Measurements from ENCODE around the gene TEX11. TPM values are rescaled to one million over a fixed set of nuclear protein-coding genes. Genes with fewer than 3 reads are reported as not detected.

TEX11 gene
- total and polyA plus RNA-seq, 2 experiments from 2014 or later = 0.60 to 1.0 TPM

GRCh38 chrX:70656304-70656703, 252.2 kb downstream of the TEX11 start:
- Histone ChIP-seq H3K4me2 (no peak overlapping the region), H3K4me1 (ENCODE audit: insufficient read depth) (no peaks in the 10 kb centered on the region), H4K20me1 (replicated peaks; ENCODE audit: insufficient read depth) (no peaks in the 10 kb centered on the region), H3K27me3 (ENCODE audit: insufficient read depth) (no peaks in the 10 kb centered on the region), H3K4me3 (no peak overlapping the region), H3K36me3 (ENCODE audit: insufficient read depth) (no peaks in the 10 kb centered on the region), H3K9me2 (ENCODE audit: insufficient read depth) (no peaks in the 10 kb centered on the region), H3F3A (replicated peaks; ENCODE audit: low read depth) (no peaks in the 10 kb centered on the region), H2AFZ (no peak overlapping the region), H3K79me2 (replicated peaks; ENCODE audit: insufficient read depth) (no peaks in the 10 kb centered on the region), H3K27ac (ENCODE audit: low read depth) (no peak overlapping the region)
- ATAC-seq (no peak), DNase-seq (ENCODE audit: low spot score) (no peak)
- Mint-ChIP-seq H3K27ac (no peak overlapping the region), H3K4me3 (no peak overlapping the region), H3K4me1 (no peaks in the 10 kb centered on the region), H3K9me3 (no peaks in the 10 kb centered on the region), H3K36me3 (ENCODE audit: low read depth) (no peaks in the 10 kb centered on the region), H3K27me3 (ENCODE audit: insufficient read depth, low read depth, poor library complexity) (no peaks in the 10 kb centered on the region)
- TF ChIP-seq ETS1 (IDR thresholded peaks at IDR 0.05) = no peak
- TF ChIP-seq ZNF462 (CRISPR knock-in tag; IDR thresholded peaks at IDR 0.05) = no peak
- TF ChIP-seq POLR2AphosphoS5 (IDR thresholded peaks at IDR 0.05; ENCODE audit: low read depth) = no peak
- no peak for TF ChIP-seq NANOG (IDR thresholded peaks at IDR 0.05; ENCODE audit: borderline replicate concordance)
- TF ChIP-seq ZNF331 (CRISPR knock-in tag; IDR thresholded peaks at IDR 0.05; ENCODE audit: low read depth) = no peak
- TF ChIP-seq ZNF114 (CRISPR knock-in tag; IDR thresholded peaks at IDR 0.05) = no peak
- no peak for TF ChIP-seq CREB1 (CRISPR knock-in tag; IDR thresholded peaks at IDR 0.05; ENCODE audit: low read depth)
- TF ChIP-seq EZH2 (IDR thresholded peaks at IDR 0.05; ENCODE audit: low read depth, unreplicated experiment) = no peak
- no peak for TF ChIP-seq STAT1 (IDR thresholded peaks at IDR 0.05; ENCODE audit: unreplicated experiment)
- no peak for TF ChIP-seq CTCF (conservative IDR thresholded peaks at IDR 0.05; ENCODE audit: low read depth in 2 of 2)
- no peak for TF ChIP-seq EZH2phosphoT487 (IDR thresholded peaks at IDR 0.05; ENCODE audit: unreplicated experiment)
- TF ChIP-seq REST (IDR thresholded peaks at IDR 0.05; ENCODE audit: unreplicated experiment) = no peak
- TF ChIP-seq JUNB (IDR thresholded peaks at IDR 0.05; ENCODE audit: unreplicated experiment) = no peak
